Immature natural killer cell (primary cell): ENCODE results near the gene UBE2E2. TPM values are rescaled to one million over a fixed set of nuclear protein-coding genes. Genes with fewer than 3 reads are reported as not detected.

Experiments used
- DNase-seq, 3 donors: peaks; one replicate each; pipeline ENCODE4 v3.0.0; 2022; ENCODE audit warnings: mixed read lengths in 1 of 3
- H3K27ac Mint-ChIP-seq, 6 donors: one replicate each; pipeline ENCODE4 v1.8.0; 2020; ENCODE audit warnings: mixed read lengths in 6 of 6, mild to moderate bottlenecking in 5 of 6, inconsistent platforms in 4 of 6, moderate library complexity in 3 of 6
- H3K27me3 Mint-ChIP-seq, 3 donors: one replicate each; pipeline ENCODE4 v1.8.0; 2020 to 2021; ENCODE audit warnings: low read depth in 3 of 3, mild to moderate bottlenecking in 3 of 3, mixed read lengths in 3 of 3, moderate library complexity in 3 of 3, inconsistent platforms in 1 of 3
- H3K36me3 Mint-ChIP-seq, 3 donors: one replicate each; pipeline ENCODE4 v1.8.0; 2020; ENCODE audit warnings: mixed read lengths in 3 of 3, inconsistent platforms in 2 of 3, mild to moderate bottlenecking in 2 of 3
- H3K4me1 Mint-ChIP-seq, 2 donors: one replicate each; pipeline ENCODE4 v1.8.0; 2020; ENCODE audit warnings: inconsistent platforms in 2 of 2, mild to moderate bottlenecking in 2 of 2, mixed read lengths in 2 of 2, moderate library complexity in 1 of 2
- H3K4me3 Mint-ChIP-seq, 5 donors: one replicate each; pipeline ENCODE4 v1.8.0; 2020; ENCODE audit warnings: mild to moderate bottlenecking in 5 of 5, mixed read lengths in 5 of 5, inconsistent platforms in 3 of 5, moderate library complexity in 3 of 5
- H3K9me3 Mint-ChIP-seq, 6 donors: one replicate each; pipeline ENCODE4 v1.8.0; 2020; ENCODE audit warnings: mild to moderate bottlenecking in 6 of 6, mixed read lengths in 6 of 6, inconsistent platforms in 4 of 6, moderate library complexity in 3 of 6
- polyA plus RNA-seq, 3 donors: library from polyadenylated mRNA; unstranded; fragments of 300-500 nt; fragmentation: Illumina TruSeq; gene quantifications; one replicate each; pipeline ENCODE4 v1.2.3, GENCODE V29; 2021

UBE2E2 gene
- polyA plus RNA-seq, 3 donors from 2014 or later, result 1.8 to 12.9 (median 5.0) TPM

GRCh38 chr3:23450051-23450450 is 246.9 kb downstream of the UBE2E2 start:
- no peak for DNase-seq
- Mint-ChIP-seq H3K4me1 (no peaks in the 10 kb centered on the region), H3K27ac (no peak overlapping the region), H3K36me3 (no peaks in the 10 kb centered on the region), H3K27me3 (peaks cover 0 to 4% (median 2%) of the 10 kb centered on the region in 3 donors), H3K9me3 (no peaks in the 10 kb centered on the region), H3K4me3 (no peak overlapping the region)

GRCh38 chr3:23450806-23451205 is 247.7 kb downstream of the UBE2E2 start:
- Mint-ChIP-seq H3K27ac (no peak overlapping the region), H3K27me3 (peaks cover 0 to 4% (median 2%) of the 10 kb centered on the region in 3 donors), H3K36me3 (no peaks in the 10 kb centered on the region), H3K4me1 (no peaks in the 10 kb centered on the region), H3K9me3 (no peaks in the 10 kb centered on the region), H3K4me3 (no peak overlapping the region)
- DNase-seq, result no peak

- no peaks in the 10 kb centered on the region for H3K36me3 Mint-ChIP-seq
- DNase-seq, result no peak
- H3K27me3 Mint-ChIP-seq, result peaks cover 0 to 6% (median 4%) of the 10 kb centered on the region in 3 donors
- no peaks in the 10 kb centered on the region for H3K4me1 Mint-ChIP-seq
- no peak overlapping the region for H3K27ac Mint-ChIP-seq
- H3K9me3 Mint-ChIP-seq, result no peaks in the 10 kb centered on the region
- no peak overlapping the region for H3K4me3 Mint-ChIP-seq
These were observed 249.3 kb downstream of the UBE2E2 start for GRCh38 chr3:23452408-23452807.

- no peak for DNase-seq
- Mint-ChIP-seq H3K4me3 (no peak overlapping the region), H3K27ac (no peak overlapping the region), H3K36me3 (no peaks in the 10 kb centered on the region), H3K4me1 (no peaks in the 10 kb centered on the region), H3K9me3 (no peaks in the 10 kb centered on the region), H3K27me3 (peaks cover 0 to 5% (median 4%) of the 10 kb centered on the region in 3 donors)
These were observed 252.0 kb downstream of the UBE2E2 start for GRCh38 chr3:23455084-23455483.

- Mint-ChIP-seq H3K9me3 (no peaks in the 10 kb centered on the region), H3K4me1 (no peaks in the 10 kb centered on the region), H3K36me3 (no peaks in the 10 kb centered on the region), H3K27ac (no peak overlapping the region), H3K4me3 (no peak overlapping the region), H3K27me3 (peaks cover 0 to 5% (median 4%) of the 10 kb centered on the region in 3 donors)
- DNase-seq, result no peak
These were observed 252.6 kb downstream of the UBE2E2 start for GRCh38 chr3:23455775-23456174.

GRCh38 chr3:23457697-23458096 is 254.6 kb downstream of the UBE2E2 start:
- no peak overlapping the region for H3K27ac Mint-ChIP-seq

GRCh38 chr3:23459465-23459864 is 256.3 kb downstream of the UBE2E2 start:
- Mint-ChIP-seq H3K9me3 (no peaks in the 10 kb centered on the region), H3K27me3 (peaks cover 0 to 6% (median 5%) of the 10 kb centered on the region in 3 donors), H3K36me3 (no peaks in the 10 kb centered on the region), H3K27ac (no peak overlapping the region), H3K4me3 (no peak overlapping the region), H3K4me1 (no peaks in the 10 kb centered on the region)
- no peak for DNase-seq

More at GRCh38 chr3:23457697-23458096, 254.6 kb downstream of the UBE2E2 start:
- H3K4me3 Mint-ChIP-seq, result no peak overlapping the region
- no peak for DNase-seq
- H3K4me1 Mint-ChIP-seq, result no peaks in the 10 kb centered on the region
- H3K36me3 Mint-ChIP-seq, result no peaks in the 10 kb centered on the region
- H3K27me3 Mint-ChIP-seq, result peaks cover 0 to 6% (median 5%) of the 10 kb centered on the region in 3 donors
- H3K9me3 Mint-ChIP-seq, result no peaks in the 10 kb centered on the region

- Mint-ChIP-seq H3K9me3 (no peaks in the 10 kb centered on the region), H3K4me1 (no peaks in the 10 kb centered on the region), H3K27me3 (peaks cover 0 to 6% (median 5%) of the 10 kb centered on the region in 3 donors), H3K27ac (no peak overlapping the region), H3K4me3 (no peak overlapping the region), H3K36me3 (no peaks in the 10 kb centered on the region)
- DNase-seq, result no peak
These were observed 256.9 kb downstream of the UBE2E2 start for GRCh38 chr3:23459889-23460546.

- Mint-ChIP-seq H3K4me3 (no peak overlapping the region), H3K4me1 (no peaks in the 10 kb centered on the region), H3K36me3 (no peaks in the 10 kb centered on the region), H3K27me3 (peaks cover 0 to 5% (median 2%) of the 10 kb centered on the region in 3 donors), H3K9me3 (no peaks in the 10 kb centered on the region), H3K27ac (no peak overlapping the region)
- no peak for DNase-seq
These were observed 257.9 kb downstream of the UBE2E2 start for GRCh38 chr3:23461069-23461468.

GRCh38 chr3:23463791-23464190 is 260.7 kb downstream of the UBE2E2 start:
- Mint-ChIP-seq H3K4me3 (no peak overlapping the region), H3K27me3 (peaks cover 0 to 1% (median 0%) of the 10 kb centered on the region in 3 donors), H3K27ac (no peak overlapping the region), H3K36me3 (peaks cover 0 to 4% (median 0%) of the 10 kb centered on the region in 3 donors), H3K9me3 (peaks cover 2 to 14% (median 4%) of the 10 kb centered on the region in 6 donors), H3K4me1 (no peaks in the 10 kb centered on the region)
- no peak for DNase-seq

GRCh38 chr3:23465569-23465968 is 262.4 kb downstream of the UBE2E2 start:
- no peak for DNase-seq

GRCh38 chr3:23468203-23468602 is 265.1 kb downstream of the UBE2E2 start:
- no peak overlapping the region for H3K4me3 Mint-ChIP-seq
- peaks cover 0 to 4% (median 0%) of the 10 kb centered on the region in 3 donors for H3K27me3 Mint-ChIP-seq
- no peak overlapping the region for H3K27ac Mint-ChIP-seq
- peaks cover 2 to 14% (median 5%) of the 10 kb centered on the region in 6 donors for H3K9me3 Mint-ChIP-seq
- peaks cover 0 to 4% (median 0%) of the 10 kb centered on the region in 3 donors for H3K36me3 Mint-ChIP-seq
- no peaks in the 10 kb centered on the region for H3K4me1 Mint-ChIP-seq
- no peak for DNase-seq

More at GRCh38 chr3:23465569-23465968, 262.4 kb downstream of the UBE2E2 start:
- Mint-ChIP-seq H3K27me3 (peaks cover 0 to 4% (median 1%) of the 10 kb centered on the region in 3 donors), H3K27ac (no peak overlapping the region), H3K36me3 (peaks cover 0 to 4% (median 0%) of the 10 kb centered on the region in 3 donors), H3K4me1 (no peaks in the 10 kb centered on the region), H3K4me3 (no peak overlapping the region), H3K9me3 (peaks cover 2 to 14% (median 5%) of the 10 kb centered on the region in 6 donors)

- DNase-seq, result peak in 2 of 3 donors; percentile 1
- H3K9me3 Mint-ChIP-seq, result peaks cover 0 to 7% (median 4%) of the 10 kb centered on the region in 6 donors
- H3K27ac Mint-ChIP-seq, result peak overlapping the region in 5 of 6 donors; percentile 8 to 81 (median 30)
- peaks cover 19 to 25% of the 10 kb centered on the region in 2 donors for H3K4me1 Mint-ChIP-seq
- H3K4me3 Mint-ChIP-seq, result peak overlapping the region; percentile 19 to 73 (median 60)
- H3K36me3 Mint-ChIP-seq, result no peaks in the 10 kb centered on the region
- peaks cover 0 to 7% (median 1%) of the 10 kb centered on the region in 3 donors for H3K27me3 Mint-ChIP-seq
These were observed 271.6 kb downstream of the UBE2E2 start for GRCh38 chr3:23474580-23475357.

- no peak for DNase-seq
- H3K4me3 Mint-ChIP-seq, result peak overlapping the region in 4 of 5 donors; percentile 19 to 73 (median 43)
- H3K4me1 Mint-ChIP-seq, result peaks cover 19 to 25% of the 10 kb centered on the region in 2 donors
- H3K27ac Mint-ChIP-seq, result peak overlapping the region in 4 of 6 donors; percentile 8 to 81 (median 44)
- H3K9me3 Mint-ChIP-seq, result peaks cover 0 to 7% (median 4%) of the 10 kb centered on the region in 6 donors
- H3K27me3 Mint-ChIP-seq, result peaks cover 0 to 2% (median 1%) of the 10 kb centered on the region in 3 donors
- no peaks in the 10 kb centered on the region for H3K36me3 Mint-ChIP-seq
These were observed 272.3 kb downstream of the UBE2E2 start for GRCh38 chr3:23475446-23475845.
